Sigmoid colon (tissue), 4 donors: ENCODE data around the gene CAVIN4.

Source experiments
- CTCF ChIP-seq, 4 experiments: fragments of 450-650 bp in 3 of 4; fragments of 200-600 bp in 1 of 4; IDR thresholded peaks; one replicate each; pipeline ENCODE4 v1.5.1; 2016 to 2019; ENCODE audit warnings: antibody characterized with exemption in 4 of 4, mild to moderate bottlenecking in 3 of 4, moderate library complexity in 2 of 4
- EP300 ChIP-seq, 4 donors: sonication (generic); formaldehyde crosslinking; IDR thresholded peaks; one replicate each; pipeline ENCODE4 v1.6.1; 2017; ENCODE audit warnings: antibody characterized with exemption in 4 of 4
- POLR2A ChIP-seq, 2 donors: fragments of 450-650 bp; IDR thresholded peaks; one replicate each; pipeline ENCODE4 v1.6.1; 2016; ENCODE audit warnings: antibody characterized with exemption in 2 of 2, mild to moderate bottlenecking in 2 of 2, moderate library complexity in 2 of 2
- POLR2AphosphoS5 ChIP-seq, 4 donors: sonication (generic); formaldehyde crosslinking; IDR thresholded peaks; one replicate each; pipeline ENCODE4 v1.6.1; 2017; ENCODE audit warnings: antibody characterized with exemption in 4 of 4

GRCh38 chr9:100600521-100601079 is 22.7 kb downstream of the CAVIN4 start:
- TF ChIP-seq POLR2A (IDR thresholded peaks at IDR 0.05) (no peak), CTCF (IDR thresholded peaks at IDR 0.05) (no peak), EP300 (IDR thresholded peaks at IDR 0.05) (no peak), POLR2AphosphoS5 (IDR thresholded peaks at IDR 0.05) (no peak)
